ENCODE data around the gene UBL3.

GRCh38 chr13:29799041-29799440, 51.4 kb downstream of the UBL3 start:
- no peak for TF ChIP-seq POLR2A (IDR thresholded peaks at IDR 0.05)
- TF ChIP-seq CTCF (IDR thresholded peaks at IDR 0.05): no peak

All from Peyer's patch (tissue), 4 donors.